ENCODE measurements around the gene TP53.
A peak's percentile ranks its signal among the peaks of the same experiment; 100 is the strongest.

The TP53 gene

DNA sequence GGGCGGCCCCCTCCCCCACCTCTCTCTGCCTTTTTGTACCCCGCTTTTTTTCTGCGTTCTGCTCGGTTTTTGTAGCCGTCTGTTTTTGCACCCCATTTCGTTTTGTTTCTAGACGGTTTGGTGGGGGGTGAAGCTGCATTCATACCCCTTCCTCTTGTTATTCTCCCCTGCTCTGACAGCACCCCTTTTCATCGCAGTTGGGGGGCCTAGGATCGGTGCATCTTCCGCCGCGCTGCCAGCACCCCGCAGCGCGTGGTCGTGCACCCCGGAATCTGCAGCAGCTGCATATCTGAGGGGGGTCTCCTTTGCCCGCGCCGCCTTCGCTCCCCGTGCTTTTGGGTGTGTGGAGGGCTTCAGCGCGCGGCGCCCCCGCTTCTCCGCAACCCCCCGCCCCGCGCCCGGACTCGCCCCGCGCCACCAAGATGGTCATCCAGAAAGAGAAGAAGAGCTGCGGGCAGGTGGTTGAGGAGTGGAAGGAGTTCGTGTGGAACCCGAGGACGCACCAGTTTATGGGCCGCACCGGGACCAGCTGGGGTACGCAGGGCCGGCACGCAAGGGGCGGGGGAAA, 36.1 kb downstream of the TP53 start:
- Histone ChIP-seq H3K4me2 (ENCODE audit: insufficient read depth, low read length, poor library complexity, severe bottlenecking) (peak overlapping the region; percentile 100), H2BK120ac (ENCODE audit: low read depth, low read length) (peak overlapping the region; percentile 22), H3K4me1 (ENCODE audit: control insufficient read depth in 2 of 2, insufficient read depth in 1 of 2, low read depth in 1 of 2, low read length in 2 of 2) (peaks cover 8 to 11% of the 10 kb centered on the region in 2 donors), H3K27ac (replicated peaks; ENCODE audit: low read length) (no peak overlapping the region), H2BK5ac (ENCODE audit: low read length) (peak overlapping the region; percentile 57), H4K91ac (ENCODE audit: low read depth, low read length, poor library complexity) (no peak overlapping the region), H2BK12ac (ENCODE audit: low read length) (no peak overlapping the region), H3K27me3 (ENCODE audit: control insufficient read depth in 3 of 3, insufficient read depth in 3 of 3, low read depth in 1 of 3, low read length in 3 of 3) (peaks cover 0 to 5% (median 0%) of the 10 kb centered on the region in 3 experiments), H2AK5ac (ENCODE audit: low read depth, low read length) (peak overlapping the region; percentile 53), H3K18ac (ENCODE audit: low read length) (peak overlapping the region; percentile 98), H2AFZ (ENCODE audit: low read length) (peak overlapping the region; percentile 90), H3K4ac (ENCODE audit: low read length) (no peak overlapping the region), H3K9me3 (replicated peaks in 1 of 2; ENCODE audit: control insufficient read depth in 2 of 2, insufficient read depth in 1 of 2, low read depth in 1 of 2, low read length in 2 of 2) (no peaks in the 10 kb centered on the region), H3K14ac (ENCODE audit: low read length) (peak overlapping the region; percentile 95), H3K79me1 (ENCODE audit: low read depth, low read length) (no peaks in the 10 kb centered on the region), H3K36me3 (replicated peaks in 1 of 2; ENCODE audit: control insufficient read depth in 2 of 2, insufficient read depth in 2 of 2, low read length in 2 of 2) (peaks cover 2 to 7% of the 10 kb centered on the region in 2 donors), H4K8ac (ENCODE audit: low read depth, low read length) (no peak overlapping the region), H2BK15ac (ENCODE audit: low read length) (peak overlapping the region; percentile 8), H3K4me3 (ENCODE audit: low read length in 2 of 2) (peak overlapping the region; percentile 65 to 89), H3K9ac (ENCODE audit: low read depth, low read length, poor library complexity) (peak overlapping the region; percentile 86), H3K23ac (ENCODE audit: low read depth, low read length, poor library complexity) (peak overlapping the region; percentile 97)
- no peak for DNase-seq (ENCODE audit: low spot score)
- WGBS, 2 donors (ENCODE audit: extremely low coverage in 2 of 2, insufficient read length in 2 of 2, insufficient replicate concordance in 1 of 2) = no CpG with 5 or more reads among the region's 45 CpGs

DNA sequence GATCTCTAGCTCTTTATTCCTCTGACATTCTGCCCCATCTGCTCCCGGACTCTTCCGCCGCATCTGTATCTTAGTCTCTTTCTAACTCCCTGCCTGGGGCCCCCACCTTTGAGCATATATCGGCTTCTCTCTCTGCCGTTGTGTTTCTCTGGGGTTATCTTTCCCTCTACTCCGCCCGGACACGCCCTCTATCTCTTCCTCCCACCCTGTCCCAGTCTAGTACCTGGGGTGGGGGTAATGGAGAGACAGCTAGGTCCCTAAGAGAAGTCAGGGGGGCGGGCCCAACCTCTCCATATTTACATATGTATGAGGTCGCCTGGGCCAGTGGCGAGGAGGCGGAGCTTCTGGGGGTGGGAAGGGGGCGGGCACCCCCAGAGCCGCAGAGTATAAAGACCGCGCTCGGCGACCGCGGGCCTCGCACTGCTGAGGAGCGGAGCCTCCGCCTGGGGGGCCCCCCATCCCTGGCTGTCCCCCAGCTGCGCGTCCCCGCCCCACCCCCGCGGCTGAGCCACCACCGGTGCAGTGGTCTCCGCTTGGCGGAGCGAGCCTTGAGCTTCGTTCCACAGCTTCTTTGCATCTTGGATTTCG, 36.7 kb downstream of the TP53 start, which contains the start of gene ATP1B2:
Gene ATP1B2 (plus strand): TSS at position 418 of the 588 bp plus-strand sequence. CDS start 593 bp downstream, outside the sequence.
- H2BK5ac ChIP-seq (ENCODE audit: low read length) = peak within 1 kb of the TSS; percentile 57
- peak within 1 kb of the TSS; percentile 97 for H3K23ac ChIP-seq (ENCODE audit: low read depth, low read length, poor library complexity)

DNA sequence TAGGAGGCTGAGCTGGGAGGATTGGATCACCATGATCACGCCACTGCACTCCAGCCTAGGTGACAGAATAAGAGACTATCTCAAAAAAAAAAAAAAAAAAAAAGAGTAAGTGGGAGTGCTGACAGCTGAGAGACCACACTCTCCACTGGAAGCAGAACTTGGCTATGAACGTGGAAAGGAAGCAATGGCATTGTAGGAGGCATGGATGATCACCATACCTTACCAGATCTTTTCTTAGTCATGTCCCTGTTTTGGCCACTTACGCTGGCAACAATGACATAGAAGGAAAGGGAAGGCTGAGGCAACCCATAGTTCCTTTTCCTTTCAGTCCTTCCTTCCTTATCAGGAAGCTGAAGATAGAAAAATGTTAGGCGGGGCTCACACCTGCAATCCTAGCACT, 40.3 kb downstream of the TP53 start:
- Histone ChIP-seq H3K27me3 (ENCODE audit: control insufficient read depth in 3 of 3, insufficient read depth in 3 of 3, low read depth in 1 of 3, low read length in 3 of 3) (peaks cover 0 to 5% (median 0%) of the 10 kb centered on the region in 3 experiments), H3K9ac (ENCODE audit: low read depth, low read length, poor library complexity) (no peak overlapping the region), H3K23ac (ENCODE audit: low read depth, low read length, poor library complexity) (no peak overlapping the region), H3K18ac (ENCODE audit: low read length) (no peak overlapping the region), H3K79me1 (ENCODE audit: low read depth, low read length) (no peaks in the 10 kb centered on the region), H3K27ac (replicated peaks; ENCODE audit: low read length) (no peak overlapping the region), H3K36me3 (replicated peaks in 1 of 2; ENCODE audit: control insufficient read depth in 2 of 2, insufficient read depth in 2 of 2, low read length in 2 of 2) (no peaks in the 10 kb centered on the region), H3K14ac (ENCODE audit: low read length) (no peak overlapping the region), H3K4ac (ENCODE audit: low read length) (no peak overlapping the region), H2AK5ac (ENCODE audit: low read depth, low read length) (no peak overlapping the region), H4K8ac (ENCODE audit: low read depth, low read length) (no peak overlapping the region), H2AFZ (ENCODE audit: low read length) (no peak overlapping the region), H4K91ac (ENCODE audit: low read depth, low read length, poor library complexity) (no peak overlapping the region), H2BK15ac (ENCODE audit: low read length) (no peak overlapping the region), H2BK120ac (ENCODE audit: low read depth, low read length) (no peak overlapping the region), H2BK5ac (ENCODE audit: low read length) (no peak overlapping the region), H3K9me3 (replicated peaks in 1 of 2; ENCODE audit: control insufficient read depth in 2 of 2, insufficient read depth in 1 of 2, low read depth in 1 of 2, low read length in 2 of 2) (no peaks in the 10 kb centered on the region), H3K4me2 (ENCODE audit: insufficient read depth, low read length, poor library complexity, severe bottlenecking) (no peak overlapping the region), H3K4me3 (ENCODE audit: low read length in 2 of 2) (no peak overlapping the region), H2BK12ac (ENCODE audit: low read length) (no peak overlapping the region), H3K4me1 (ENCODE audit: control insufficient read depth in 2 of 2, insufficient read depth in 1 of 2, low read depth in 1 of 2, low read length in 2 of 2) (peaks cover 4 to 6% of the 10 kb centered on the region in 2 donors)
- WGBS, 2 donors (ENCODE audit: extremely low coverage in 2 of 2, insufficient read length in 2 of 2, insufficient replicate concordance in 1 of 2) = no CpG with 5 or more reads among the region's 4 CpGs
- DNase-seq (ENCODE audit: low spot score) = no peak

More for the DNA sequence above, 36.7 kb downstream of the TP53 start, which contains the start of gene ATP1B2:
- Histone ChIP-seq H2AK5ac (ENCODE audit: low read depth, low read length) (peak within 1 kb of the TSS; percentile 53), H3K4ac (ENCODE audit: low read length) (no peak within 1 kb of the TSS), H3K4me3 (ENCODE audit: low read length in 2 of 2) (peak within 1 kb of the TSS; percentile 65 to 89), H2BK15ac (ENCODE audit: low read length) (peak within 1 kb of the TSS; percentile 70), H4K8ac (ENCODE audit: low read depth, low read length) (no peak within 1 kb of the TSS), H4K91ac (ENCODE audit: low read depth, low read length, poor library complexity) (no peak within 1 kb of the TSS), H3K18ac (ENCODE audit: low read length) (peak within 1 kb of the TSS; percentile 98), H3K27ac (replicated peaks; ENCODE audit: low read length) (no peak within 1 kb of the TSS), H3K79me1 (ENCODE audit: low read depth, low read length) (no peaks in the 10 kb centered on the region), H3K14ac (ENCODE audit: low read length) (peak within 1 kb of the TSS; percentile 95), H2BK12ac (ENCODE audit: low read length) (no peak within 1 kb of the TSS), H3K4me2 (ENCODE audit: insufficient read depth, low read length, poor library complexity, severe bottlenecking) (peak within 1 kb of the TSS; percentile 100), H3K36me3 (replicated peaks in 1 of 2; ENCODE audit: control insufficient read depth in 2 of 2, insufficient read depth in 2 of 2, low read length in 2 of 2) (peaks cover 2 to 4% of the 10 kb centered on the region in 2 donors), H2BK120ac (ENCODE audit: low read depth, low read length) (peak within 1 kb of the TSS; percentile 30), H3K27me3 (ENCODE audit: control insufficient read depth in 3 of 3, insufficient read depth in 3 of 3, low read depth in 1 of 3, low read length in 3 of 3) (peaks cover 0 to 5% (median 0%) of the 10 kb centered on the region in 3 experiments), H2AFZ (ENCODE audit: low read length) (peak within 1 kb of the TSS; percentile 90), H3K4me1 (ENCODE audit: control insufficient read depth in 2 of 2, insufficient read depth in 1 of 2, low read depth in 1 of 2, low read length in 2 of 2) (peaks cover 7 to 11% of the 10 kb centered on the region in 2 donors), H3K9me3 (replicated peaks in 1 of 2; ENCODE audit: control insufficient read depth in 2 of 2, insufficient read depth in 1 of 2, low read depth in 1 of 2, low read length in 2 of 2) (no peaks in the 10 kb centered on the region), H3K9ac (ENCODE audit: low read depth, low read length, poor library complexity) (peak within 1 kb of the TSS; percentile 86)
- no CpG with 5 or more reads among the region's 34 CpGs for WGBS, 2 donors (ENCODE audit: extremely low coverage in 2 of 2, insufficient read length in 2 of 2, insufficient replicate concordance in 1 of 2)
- DNase-seq (ENCODE audit: low spot score) = peak; percentile 89

DNA sequence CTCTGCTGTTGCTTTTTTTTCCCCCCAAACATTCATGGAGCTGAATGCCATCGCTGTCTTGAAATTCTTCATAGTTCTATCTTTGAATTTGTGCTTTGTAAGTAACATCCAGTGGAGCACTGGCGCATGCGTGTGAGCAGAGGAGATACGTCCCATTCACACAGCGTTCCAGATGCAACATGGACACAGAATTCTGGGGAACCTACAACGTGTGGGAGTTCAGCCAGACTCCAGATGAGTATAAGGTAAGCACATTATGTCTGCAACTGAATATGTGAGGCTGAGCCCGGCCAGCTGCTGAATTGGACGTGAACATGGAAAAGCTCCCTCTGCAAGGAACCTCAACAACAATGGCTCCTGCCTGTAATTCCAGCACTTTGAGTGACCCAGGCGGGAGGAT, 40.8 kb downstream of the TP53 start:
- Histone ChIP-seq H2BK15ac (ENCODE audit: low read length) (no peak overlapping the region), H2AFZ (ENCODE audit: low read length) (no peak overlapping the region), H4K8ac (ENCODE audit: low read depth, low read length) (no peak overlapping the region), H3K14ac (ENCODE audit: low read length) (no peak overlapping the region), H3K4ac (ENCODE audit: low read length) (no peak overlapping the region), H3K4me1 (ENCODE audit: control insufficient read depth in 2 of 2, insufficient read depth in 1 of 2, low read depth in 1 of 2, low read length in 2 of 2) (peaks cover 4 to 5% of the 10 kb centered on the region in 2 donors), H3K9ac (ENCODE audit: low read depth, low read length, poor library complexity) (no peak overlapping the region), H4K91ac (ENCODE audit: low read depth, low read length, poor library complexity) (no peak overlapping the region), H3K18ac (ENCODE audit: low read length) (no peak overlapping the region), H3K4me3 (ENCODE audit: low read length in 2 of 2) (no peak overlapping the region), H2BK12ac (ENCODE audit: low read length) (no peak overlapping the region), H3K36me3 (replicated peaks in 1 of 2; ENCODE audit: control insufficient read depth in 2 of 2, insufficient read depth in 2 of 2, low read length in 2 of 2) (no peaks in the 10 kb centered on the region), H2AK5ac (ENCODE audit: low read depth, low read length) (no peak overlapping the region), H3K23ac (ENCODE audit: low read depth, low read length, poor library complexity) (no peak overlapping the region), H3K9me3 (replicated peaks in 1 of 2; ENCODE audit: control insufficient read depth in 2 of 2, insufficient read depth in 1 of 2, low read depth in 1 of 2, low read length in 2 of 2) (no peaks in the 10 kb centered on the region), H3K27me3 (ENCODE audit: control insufficient read depth in 3 of 3, insufficient read depth in 3 of 3, low read depth in 1 of 3, low read length in 3 of 3) (peaks cover 0 to 5% (median 0%) of the 10 kb centered on the region in 3 experiments), H2BK5ac (ENCODE audit: low read length) (no peak overlapping the region), H2BK120ac (ENCODE audit: low read depth, low read length) (no peak overlapping the region), H3K27ac (replicated peaks; ENCODE audit: low read length) (no peak overlapping the region), H3K4me2 (ENCODE audit: insufficient read depth, low read length, poor library complexity, severe bottlenecking) (no peak overlapping the region), H3K79me1 (ENCODE audit: low read depth, low read length) (no peaks in the 10 kb centered on the region)
- WGBS, 2 donors (ENCODE audit: extremely low coverage in 2 of 2, insufficient read length in 2 of 2, insufficient replicate concordance in 1 of 2) = no CpG with 5 or more reads among the region's 9 CpGs
- DNase-seq (ENCODE audit: low spot score) = no peak

Data from neuronal stem cell (in vitro differentiated cells).